ENCODE results near the gene BLOC1S3. TPM values are rescaled to one million over a fixed set of nuclear protein-coding genes. Genes with fewer than 3 reads are reported as not detected.

The BLOC1S3 gene
- total and polyA plus RNA-seq, 2 of the 13 experiments (the other 11 are each of a cell fraction or from before 2014, with no cell fraction given), result 4.3 to 4.8 TPM

GRCh38 chr19:45200568-45200967, 22.0 kb downstream of the BLOC1S3 start (continued):
- no peak for TF ChIP-seq ZNF609 (CRISPR knock-in tag; IDR thresholded peaks at IDR 0.05; ENCODE audit: borderline replicate concordance)

- no peak for FAIRE-seq
- peaks cover 0 to 16% of the 10 kb centered on the region in 2 experiments; a peak in 2 of 5 replicates for H3K27me3 ChIP-seq (ENCODE audit: control insufficient read depth in 1 of 2, insufficient read depth in 2 of 2, low read length in 2 of 2)
Observed at GRCh38 chr19:45202637-45203036, 24.1 kb downstream of the BLOC1S3 start.

More at GRCh38 chr19:45202637-45203036, 24.1 kb downstream of the BLOC1S3 start:
- H3K79me2 ChIP-seq (ENCODE audit: insufficient read depth, low read length), result no peaks in the 10 kb centered on the region
- BruUV-seq (replicated peaks), result no TSS peak
- no peak for TF ChIP-seq ZSCAN22 (CRISPR knock-in tag; IDR thresholded peaks at IDR 0.05)
- no peak for TF ChIP-seq ZBED4 (CRISPR knock-in tag; IDR thresholded peaks at IDR 0.05; ENCODE audit: borderline replicate concordance)
- no peak for TF ChIP-seq DNMT1 (CRISPR knock-in tag; IDR thresholded peaks at IDR 0.05)
- TF ChIP-seq ZNF382 (CRISPR knock-in tag; IDR thresholded peaks at IDR 0.05; ENCODE audit: borderline replicate concordance), result no peak
- TF ChIP-seq ZNF362 (CRISPR knock-in tag; IDR thresholded peaks at IDR 0.05; ENCODE audit: borderline replicate concordance), result no peak
- TF ChIP-seq DDIT3 (CRISPR knock-in tag; IDR thresholded peaks at IDR 0.05), result no peak
- no peak for TF ChIP-seq ETV5 (CRISPR knock-in tag; IDR thresholded peaks at IDR 0.05; ENCODE audit: borderline replicate concordance)
- no peak for TF ChIP-seq SP4 (CRISPR knock-in tag; IDR thresholded peaks at IDR 0.05)
- TF ChIP-seq MAF1 (CRISPR knock-in tag; IDR thresholded peaks at IDR 0.05; ENCODE audit: borderline replicate concordance), result no peak
- no peak for TF ChIP-seq REL (CRISPR knock-in tag; conservative IDR thresholded peaks at IDR 0.05)
- no peak for TF ChIP-seq PRMT3 (CRISPR knock-in tag; IDR thresholded peaks at IDR 0.05; ENCODE audit: borderline replicate concordance, low read depth)
- no peak for ATAC-seq
- ChIA-PET CTCF (ENCODE audit: low intra/inter-chr PET ratio, low total read pairs) (interaction anchor here (2.9 kb wide), 1 partner anchor 136 kb away, joined by 18 read pairs; no protein-coding TSS in a partner anchor), POLR2A (interaction anchor here (0.6 kb wide), 1 partner anchor 16 kb away, joined by 3 read pairs; no protein-coding TSS in a partner anchor)
- H3K4me1 ChIP-seq (ENCODE audit: insufficient read depth, low read length), result no peaks in the 10 kb centered on the region
- no peak overlapping the region for H3K4me3 ChIP-seq (replicated peaks in 1 of 3; ENCODE audit: insufficient read depth in 1 of 3, low read depth in 2 of 3, low read length in 3 of 3)
- H3K27ac ChIP-seq (ENCODE audit: extremely low read length, insufficient read depth, low read length), result no peak overlapping the region
- H3K36me3 ChIP-seq (replicated peaks in 1 of 2; ENCODE audit: control insufficient read depth in 1 of 2, insufficient read depth in 2 of 2, low read length in 2 of 2), result no peaks in the 10 kb centered on the region
- H3K9ac ChIP-seq (ENCODE audit: insufficient read depth, low read depth, low read length), result no peak overlapping the region
- no peak overlapping the region for H3K4me2 ChIP-seq (ENCODE audit: low read depth, low read length)
- WGBS (ENCODE audit: low lambda C conversion rate), result 62% methylated on average over 5 of the region's 6 CpGs
- H3K9me3 ChIP-seq (ENCODE audit: low read length), result no peaks in the 10 kb centered on the region
- intact Hi-C loops (cut with micrococcal nuclease; ENCODE audit: unreplicated experiment), result no loop called here
- DNase-seq (ENCODE audit: low spot score), result no peak
- in situ Hi-C loops (cut with HindIII; ENCODE audit: extremely low pct_ligation_motif_present, low pct_unique_long_range_greater_than_20kb), result loop anchor here (10.0 kb wide), 1 partner anchor 142 kb away; the partner anchor contains the start of gene KLC3
- no peaks in the 10 kb centered on the region for H4K20me1 ChIP-seq (ENCODE audit: insufficient read depth, low read length)
- no peak overlapping the region for H2AFZ ChIP-seq (ENCODE audit: low read length)

Data from HepG2 (cell line).